ENCODE results near the gene ADORA2B.
A peak's percentile ranks its signal among the peaks of the same experiment; 100 is the strongest.

Gene ADORA2B

GRCh38 chr17:15999141-15999973 is 54.4 kb downstream of the ADORA2B start, which contains the start of the genes TTC19 and ZSWIM7:
Gene TTC19 (plus strand): TSS chr17:15999824. CDS start chr17:15999849, 25 bp downstream.
Gene ZSWIM7 (minus strand): TSS chr17:15999704. CDS start chr17:15999594, 110 bp downstream.
- DNase-seq = peak; percentile 79

GRCh38 chr17:15999974-16000827 is 55.3 kb downstream of the ADORA2B start:
- no peak for DNase-seq

DNA sequence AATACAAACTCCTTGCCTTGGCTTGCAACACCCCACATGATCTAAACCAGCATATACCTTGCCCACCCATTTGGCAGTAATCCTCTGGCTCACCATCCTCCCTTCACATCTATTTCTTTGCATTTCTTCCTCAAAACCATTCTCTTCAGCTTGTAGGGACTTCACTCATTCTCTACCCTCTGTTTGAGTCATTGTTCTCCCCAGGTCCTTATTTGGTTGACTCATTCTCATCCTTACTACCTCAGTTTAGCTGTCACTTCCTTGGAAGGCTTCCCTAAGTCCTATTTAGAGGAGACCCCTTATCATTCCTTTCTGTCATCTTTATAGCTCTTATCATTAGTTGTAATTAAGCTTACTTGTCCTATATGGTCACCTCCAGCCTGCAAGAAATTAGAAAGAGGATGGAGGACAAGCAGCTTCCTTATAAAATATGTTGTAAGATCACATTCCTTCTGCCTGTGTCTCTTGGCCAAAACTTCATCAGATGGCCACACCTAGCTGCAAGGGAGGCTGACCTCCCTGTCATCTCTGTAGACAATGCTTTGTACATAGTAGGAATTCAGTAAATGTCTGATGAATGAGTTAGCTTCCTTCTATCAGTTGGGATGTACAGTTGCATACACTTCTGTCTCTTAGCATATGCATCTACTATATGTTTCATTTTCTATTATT is 56.4 kb downstream of the ADORA2B start:
- no peak for DNase-seq

- DNase-seq = no peak
These were observed 57.9 kb downstream of the ADORA2B start for GRCh38 chr17:16002708-16003260.

- no peak for DNase-seq
These were observed 58.9 kb downstream of the ADORA2B start for GRCh38 chr17:16003841-16004240.

- DNase-seq = no peak
These were observed 60.7 kb downstream of the ADORA2B start for GRCh38 chr17:16005636-16006035.

- no peak for DNase-seq
These were observed 62.5 kb downstream of the ADORA2B start for GRCh38 chr17:16007439-16007838.

- DNase-seq = no peak
These were observed 69.0 kb downstream of the ADORA2B start for GRCh38 chr17:16013943-16014407.

- DNase-seq = no peak
These were observed 74.4 kb downstream of the ADORA2B start for GRCh38 chr17:16019347-16019746.

- DNase-seq = no peak
These were observed 79.0 kb downstream of the ADORA2B start for GRCh38 chr17:16023881-16024280.

- no peak for DNase-seq
These were observed 80.3 kb downstream of the ADORA2B start for GRCh38 chr17:16025202-16025601.
